H9 (cell line): ENCODE measurements around the gene DCP1A. TPM values are rescaled to one million over a fixed set of nuclear protein-coding genes. Genes with fewer than 3 reads are reported as not detected.

Experiments
- DNase-seq: peaks from one replicate; pipeline ENCODE4 v3.0.0-alpha.2; 2017
- H2AFZ ChIP-seq: one replicate; pipeline ENCODE4 v1.6.1; 2013; ENCODE audit warnings: mild to moderate bottlenecking, low read length, control low read depth, moderate library complexity
- H2AK5ac ChIP-seq: 2 replicates; pipeline ENCODE4 v1.6.1; 2013; ENCODE audit warnings: low read length, control low read depth, mixed read lengths; ENCODE audit not compliant: insufficient read length
- H2BK120ac ChIP-seq: one replicate; pipeline ENCODE4 v1.6.1; 2013; ENCODE audit warnings: low read depth, mild to moderate bottlenecking, low read length, control low read depth, inconsistent platforms; ENCODE audit not compliant: poor library complexity, severe bottlenecking
- H2BK12ac ChIP-seq: 2 replicates; pipeline ENCODE4 v1.6.1; 2013; ENCODE audit warnings: low read length, control low read depth, mixed read lengths, low read depth; ENCODE audit not compliant: insufficient read length
- H2BK15ac ChIP-seq: 2 replicates; pipeline ENCODE4 v1.6.1; 2013; ENCODE audit warnings: low read depth, low read length, control low read depth
- H2BK20ac ChIP-seq: one replicate; pipeline ENCODE4 v1.6.1; 2013; ENCODE audit warnings: low read depth, mild to moderate bottlenecking, low read length, control low read depth, inconsistent platforms; ENCODE audit not compliant: poor library complexity, severe bottlenecking
- H2BK5ac ChIP-seq: 2 replicates; pipeline ENCODE4 v1.6.1; 2013; ENCODE audit warnings: low read length, control low read depth, mixed read lengths; ENCODE audit not compliant: insufficient read length
- H3K14ac ChIP-seq: 2 replicates; pipeline ENCODE4 v1.6.1; 2013; ENCODE audit warnings: low read length, control low read depth; ENCODE audit not compliant: insufficient read depth
- H3K18ac ChIP-seq: 2 replicates; pipeline ENCODE4 v1.6.1; 2013; ENCODE audit warnings: low read depth, mild to moderate bottlenecking, mixed read lengths, low read length, control low read depth; ENCODE audit not compliant: insufficient read length
- H3K23ac ChIP-seq: 2 replicates; pipeline ENCODE4 v1.6.1; 2013; ENCODE audit warnings: low read length, control low read depth, mixed read lengths, low read depth; ENCODE audit not compliant: insufficient read length
- H3K23me2 ChIP-seq: 2 replicates; pipeline ENCODE4 v1.6.1; 2013; ENCODE audit warnings: low read depth, mild to moderate bottlenecking, mixed read lengths, low read length, control low read depth; ENCODE audit not compliant: insufficient read length, poor library complexity, severe bottlenecking
- H3K27ac ChIP-seq: 2 replicates; pipeline ENCODE4 v1.5.1; 2013; ENCODE audit warnings: low read length, control low read depth, mixed read lengths, low read depth; ENCODE audit not compliant: insufficient read length
- H3K27me3 ChIP-seq: 2 replicates; pipeline ENCODE4 v1.6.1; 2013; ENCODE audit warnings: low read length, control low read depth, inconsistent platforms; ENCODE audit not compliant: insufficient read depth
- H3K4ac ChIP-seq: 2 replicates; pipeline ENCODE4 v1.6.1; 2013; ENCODE audit warnings: low read depth, mild to moderate bottlenecking, control low read depth, inconsistent platforms, low read length, moderate library complexity
- H3K4me1 ChIP-seq: 2 replicates; pipeline ENCODE4 v1.6.1; 2013; ENCODE audit warnings: low read length, control low read depth, inconsistent platforms; ENCODE audit not compliant: insufficient read depth
- H3K4me2 ChIP-seq: 2 replicates; pipeline ENCODE4 v1.6.1; 2013; ENCODE audit warnings: low read length, control low read depth, mixed read lengths; ENCODE audit not compliant: insufficient read length, insufficient read depth
- H3K56ac ChIP-seq: 2 replicates; pipeline ENCODE4 v1.6.1; 2013; ENCODE audit warnings: low read depth, mild to moderate bottlenecking, mixed read lengths, low read length, control low read depth; ENCODE audit not compliant: insufficient read length
- H3K79me1 ChIP-seq: 2 replicates; pipeline ENCODE4 v1.6.1; 2013; ENCODE audit warnings: low read depth, mild to moderate bottlenecking, moderate library complexity, low read length, control low read depth, inconsistent platforms; ENCODE audit not compliant: insufficient read depth, poor library complexity, severe bottlenecking
- H3K79me2 ChIP-seq: 2 replicates; pipeline ENCODE4 v1.6.1; 2013; ENCODE audit warnings: low read length, control low read depth, inconsistent platforms; ENCODE audit not compliant: insufficient read depth
- H3K9ac ChIP-seq: 2 replicates; pipeline ENCODE4 v1.6.1; 2013; ENCODE audit warnings: low read length, control low read depth, mixed read lengths; ENCODE audit not compliant: insufficient read length; ENCODE audit errors: extremely low read depth
- H3K9me3 ChIP-seq: one replicate; pipeline ENCODE4 v1.6.1; 2013; ENCODE audit warnings: low read depth, low read length, inconsistent platforms; ENCODE audit not compliant: control insufficient read depth
- H3T11ph ChIP-seq: one replicate; pipeline ENCODE4 v1.6.1; 2013; ENCODE audit warnings: mild to moderate bottlenecking, low read length, control low read depth, inconsistent platforms
- H4K20me1 ChIP-seq: one replicate; pipeline ENCODE4 v1.6.1; 2013; ENCODE audit not compliant: control insufficient read depth, insufficient read length, insufficient read depth
- H4K5ac ChIP-seq: 2 replicates; pipeline ENCODE4 v1.6.1; 2013; ENCODE audit warnings: low read depth, mild to moderate bottlenecking, mixed read lengths, low read length, control low read depth; ENCODE audit not compliant: insufficient read length
- H4K8ac ChIP-seq: replicated peaks from 2 replicates; pipeline ENCODE4 v1.6.1; 2013; ENCODE audit warnings: low read length, control low read depth, mixed read lengths, low read depth; ENCODE audit not compliant: insufficient read length
- H4K91ac ChIP-seq: 2 replicates; pipeline ENCODE4 v1.6.1; 2013; ENCODE audit warnings: low read depth, mild to moderate bottlenecking, moderate library complexity, mixed read lengths, low read length, control low read depth; ENCODE audit not compliant: insufficient read length
- H3K27ac Mint-ChIP-seq, 3 experiments: 2 replicates in 2 of 3; 3 replicates in 1 of 3; pipeline ENCODE4 v1.8.0; 2020 to 2021; ENCODE audit warnings: mixed read lengths in 3 of 3, mild to moderate bottlenecking in 1 of 3, moderate library complexity in 1 of 3
- H3K27me3 Mint-ChIP-seq: 2 replicates; pipeline ENCODE4 v1.8.0; 2021; ENCODE audit warnings: low read depth, mild to moderate bottlenecking, moderate library complexity, mixed read lengths
- H3K36me3 Mint-ChIP-seq, 3 experiments: 2 replicates in 2 of 3; 3 replicates in 1 of 3; pipeline ENCODE4 v1.8.0; 2020 to 2021; ENCODE audit warnings: low read depth in 3 of 3, mixed read lengths in 3 of 3; ENCODE audit not compliant: insufficient read depth in 1 of 3
- H3K4me1 Mint-ChIP-seq, 2 experiments: 2 replicates each; pipeline ENCODE4 v1.8.0; 2020; ENCODE audit warnings: mixed read lengths in 2 of 2
- H3K4me3 Mint-ChIP-seq, 2 experiments: 2 replicates in 1 of 2; 3 replicates in 1 of 2; pipeline ENCODE4 v1.8.0; 2020 to 2021; ENCODE audit warnings: mild to moderate bottlenecking in 2 of 2, mixed read lengths in 2 of 2, moderate library complexity in 1 of 2
- H3K9me3 Mint-ChIP-seq, 2 experiments: 2 replicates in 1 of 2; 3 replicates in 1 of 2; pipeline ENCODE4 v1.8.0; 2020; ENCODE audit warnings: mild to moderate bottlenecking in 2 of 2, mixed read lengths in 2 of 2, moderate library complexity in 1 of 2
- CTCF ChIP-seq: fragments of 200-600 bp; sonication (generic); conservative IDR thresholded peaks from 3 replicates; pipeline ENCODE4 v1.8.0; 2021; ENCODE audit warnings: antibody characterized with exemption, mild to moderate bottlenecking
- WGBS: extraction: QIAGEN DNeasy Blood & Tissue Kit; methylation state at CpG from one replicate; pipeline ENCODE4 v1.1.7; 2013; ENCODE audit warnings: missing lambda C conversion rate, low lambda C conversion rate, mixed read lengths; ENCODE audit not compliant: insufficient read length; ENCODE audit errors: extremely low coverage; 5-methylcytosine and 5-hydroxymethylcytosine counted together
- total RNA-seq: library from RNA; stranded (reverse); gene quantifications from 2 replicates; pipeline ENCODE4 v1.2.1, GENCODE V29; 2021

The DCP1A gene
- total RNA-seq, 1 experiment from 2014 or later: 17.8 TPM

- Histone ChIP-seq H4K8ac (no peak overlapping the region), H3K14ac (peak overlapping the region; percentile 39; the same call in 1 of the 2 replicates), H2BK120ac (no peak overlapping the region), H3K9me3 (no peaks in the 10 kb centered on the region), H3K9ac (no peak overlapping the region), H2BK15ac (no peak overlapping the region), H4K20me1 (peaks cover 2% of the 10 kb centered on the region), H2AFZ (no peak overlapping the region), H3K4me2 (peak overlapping the region; percentile 17), H3K27ac (no peak overlapping the region), H3K23ac (no peak overlapping the region), H2BK20ac (no peak overlapping the region), H3K79me1 (peaks cover 2% of the 10 kb centered on the region), H3K79me2 (peaks cover 89% of the 10 kb centered on the region), H4K91ac (no peak overlapping the region), H4K5ac (no peak overlapping the region), H2BK12ac (no peak overlapping the region), H3K4ac (no peak overlapping the region; the same call in 1 of the 2 replicates), H2AK5ac (no peak overlapping the region), H3K23me2 (peaks cover 14% of the 10 kb centered on the region), H3K27me3 (no peaks in the 10 kb centered on the region), H3T11ph (no peak overlapping the region), H3K4me1 (peaks cover 22% of the 10 kb centered on the region; the same call in 1 of the 2 replicates), H3K56ac (no peak overlapping the region), H3K18ac (no peak overlapping the region), H2BK5ac (no peak overlapping the region)
- no peaks in the 10 kb centered on the region for H3K9me3 Mint-ChIP-seq
- H3K27me3 Mint-ChIP-seq: no peaks in the 10 kb centered on the region; the same call in 1 of the 2 replicates
- H3K27ac Mint-ChIP-seq: peak overlapping the region; percentile 53 to 98 (median 90)
- H3K4me1 Mint-ChIP-seq: peaks cover 54 to 68% of the 10 kb centered on the region in 2 experiments
- H3K36me3 Mint-ChIP-seq: peaks cover 32 to 33% (median 32%) of the 10 kb centered on the region in 3 experiments; a peak in 6 of 7 replicates
- WGBS: no CpG with 5 or more reads among the region's 4 CpGs
- no peak for TF ChIP-seq CTCF
- no peak for DNase-seq
- H3K4me3 Mint-ChIP-seq: peak overlapping the region in 1 of 2 experiments; percentile 96; a peak in 3 of 5 replicates
Observed at GRCh38 chr3:53250881-53251605, 96.3 kb downstream of the DCP1A start.
